Measurements from ENCODE around the gene FUOM.

The FUOM gene

GRCh38 chr10:133318494-133319127 lies 39.2 kb downstream of the FUOM start:
- POLR2A ChIA-PET, result no interaction called here
- DNase-seq (ENCODE audit: extremely low spot score), result peak; percentile 83
- CTCF ChIA-PET, result interaction anchor here (0.8 to 1.6 kb wide), 3 partner anchors 9 to 11 kb away, joined by 5 to 7 read pairs (median 5); no protein-coding TSS in a partner anchor

DNA sequence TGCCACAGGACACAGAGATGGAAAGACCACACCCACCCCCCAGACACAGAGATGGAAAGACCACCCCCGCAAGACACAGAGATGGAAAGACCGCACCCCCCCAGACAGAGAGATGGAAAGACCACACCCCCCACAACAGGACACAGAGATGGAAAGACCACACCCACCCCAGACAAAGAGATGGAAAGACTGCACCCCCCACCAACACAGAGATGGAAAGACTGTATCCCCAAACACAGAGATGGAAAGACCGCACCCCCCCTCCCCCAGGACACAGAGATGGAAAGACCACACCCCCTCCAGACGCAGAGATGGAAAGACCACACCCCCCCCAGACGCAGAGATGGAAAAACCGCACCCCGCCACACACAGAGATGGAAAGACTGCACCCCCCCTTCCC lies 41.1 kb downstream of the FUOM start:
- POLR2A ChIA-PET, result no interaction called here
- no peak for DNase-seq (ENCODE audit: extremely low spot score)
- TF ChIP-seq FOXK2 (IDR thresholded peaks at IDR 0.05) (no peak), ELF4 (IDR thresholded peaks at IDR 0.05) (no peak), FOXM1 (IDR thresholded peaks at IDR 0.05; ENCODE audit: borderline replicate concordance) (no peak), SP1 (IDR thresholded peaks at IDR 0.05) (no peak), NFRKB (IDR thresholded peaks at IDR 0.05) (no peak), L3MBTL2 (conservative IDR thresholded peaks at IDR 0.05) (no peak), ZNF384 (IDR thresholded peaks at IDR 0.05) (no peak)
- CTCF ChIA-PET, result no interaction called here

More at GRCh38 chr10:133318494-133319127, 39.2 kb downstream of the FUOM start:
- TF ChIP-seq ARNT (IDR thresholded peaks at IDR 0.05) (no peak), SP1 (IDR thresholded peaks at IDR 0.05) (no peak), PKNOX1 (IDR thresholded peaks at IDR 0.05) (peak; percentile 76), L3MBTL2 (conservative IDR thresholded peaks at IDR 0.05) (0 out of 2 replicates have a peak, but pooled peaks have one; percentile 10)

DNA sequence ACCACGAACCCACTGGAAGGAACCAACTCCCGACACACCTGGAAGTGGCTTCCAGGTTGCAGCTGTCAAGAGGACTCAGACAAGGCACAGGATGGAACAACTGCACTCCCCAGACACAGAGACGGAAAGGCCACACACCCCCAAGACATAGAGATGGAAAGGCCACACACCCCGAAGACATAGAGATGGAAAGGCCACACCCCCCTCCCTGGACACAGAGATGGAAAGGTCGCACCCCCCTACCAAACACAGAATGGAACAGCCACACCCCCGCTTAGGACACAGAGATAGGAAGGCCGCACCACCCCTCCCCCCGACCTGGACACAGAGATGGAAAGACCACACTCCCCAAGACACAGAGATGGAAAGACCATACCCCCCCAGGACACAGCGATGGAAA lies 41.6 kb downstream of the FUOM start:
- POLR2A ChIA-PET, result interaction anchor here (1.6 kb wide), 1 partner anchor 8 kb away, joined by 5 read pairs; no protein-coding TSS in a partner anchor
- CTCF ChIA-PET, result no interaction called here
- TF ChIP-seq CTBP1 (IDR thresholded peaks at IDR 0.05; ENCODE audit: borderline replicate concordance) (no peak), NFRKB (IDR thresholded peaks at IDR 0.05) (no peak), SP1 (IDR thresholded peaks at IDR 0.05) (no peak), ELF4 (IDR thresholded peaks at IDR 0.05) (no peak), BHLHE40 (IDR thresholded peaks at IDR 0.05; ENCODE audit: borderline replicate concordance) (no peak), FOXA1 (IDR thresholded peaks at IDR 0.05) (no peak), LEF1 (IDR thresholded peaks at IDR 0.05; ENCODE audit: borderline replicate concordance) (no peak), PKNOX1 (IDR thresholded peaks at IDR 0.05) (no peak), TARDBP (IDR thresholded peaks at IDR 0.05) (no peak), SUZ12 (IDR thresholded peaks at IDR 0.05) (no peak), FOXM1 (IDR thresholded peaks at IDR 0.05; ENCODE audit: borderline replicate concordance) (no peak), FOXK2 (IDR thresholded peaks at IDR 0.05) (no peak), HDGF (IDR thresholded peaks at IDR 0.05; ENCODE audit: borderline replicate concordance) (no peak), ARNT (IDR thresholded peaks at IDR 0.05) (no peak), L3MBTL2 (conservative IDR thresholded peaks at IDR 0.05) (no peak), ZNF384 (IDR thresholded peaks at IDR 0.05) (no peak)
- DNase-seq (ENCODE audit: extremely low spot score), result no peak

DNA sequence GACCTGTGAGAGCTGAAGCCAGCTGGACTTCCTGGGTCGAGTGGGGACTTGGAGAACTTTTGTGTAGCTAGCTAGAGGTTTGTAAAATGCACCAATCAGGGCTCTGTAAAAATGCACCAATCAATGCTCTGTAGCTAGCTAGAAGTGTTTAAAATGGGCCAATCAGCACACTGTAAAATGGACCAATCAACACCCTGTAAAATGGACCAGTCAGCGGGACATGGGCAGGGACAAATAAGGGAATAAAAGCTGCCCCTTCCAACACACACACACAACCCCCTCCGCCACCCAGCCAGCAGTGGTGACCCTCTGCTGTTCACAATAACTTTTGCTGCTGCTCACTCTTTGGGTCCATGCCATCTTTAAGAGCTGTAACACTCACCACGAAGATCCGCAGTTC lies 42.0 kb downstream of the FUOM start:
- CTCF ChIA-PET, result interaction anchor here (0.8 kb wide), 1 partner anchor 14 kb away, joined by 4 read pairs; no protein-coding TSS in a partner anchor
- TF ChIP-seq FOXM1 (IDR thresholded peaks at IDR 0.05; ENCODE audit: borderline replicate concordance) (no peak), FOXA1 (IDR thresholded peaks at IDR 0.05) (no peak), SP1 (IDR thresholded peaks at IDR 0.05) (no peak), NFRKB (IDR thresholded peaks at IDR 0.05) (no peak)
- POLR2A ChIA-PET, result interaction anchor here (1.6 kb wide), 1 partner anchor 8 kb away, joined by 5 read pairs; no protein-coding TSS in a partner anchor
- DNase-seq (ENCODE audit: extremely low spot score), result no peak

- CTCF ChIA-PET, result interaction anchor here (0.8 to 1.8 kb wide), 2 partner anchors 14 to 15 kb away, joined by 4 to 7 read pairs; no protein-coding TSS in a partner anchor
- POLR2A ChIA-PET, result interaction anchor here (1.6 kb wide), 1 partner anchor 9 kb away, joined by 5 read pairs; no protein-coding TSS in a partner anchor
- no peak for DNase-seq (ENCODE audit: extremely low spot score)
- TF ChIP-seq ELF4 (IDR thresholded peaks at IDR 0.05), result no peak
- TF ChIP-seq ARNT (IDR thresholded peaks at IDR 0.05), result no peak
- TF ChIP-seq SP1 (IDR thresholded peaks at IDR 0.05), result no peak
- no peak for TF ChIP-seq FOXK2 (IDR thresholded peaks at IDR 0.05)
- no peak for TF ChIP-seq LEF1 (IDR thresholded peaks at IDR 0.05; ENCODE audit: borderline replicate concordance)
- no peak for TF ChIP-seq NFRKB (IDR thresholded peaks at IDR 0.05)
- no peak for TF ChIP-seq FOXM1 (IDR thresholded peaks at IDR 0.05; ENCODE audit: borderline replicate concordance)
Observed at GRCh38 chr10:133314911-133315310, 42.9 kb downstream of the FUOM start.

- no peak for DNase-seq (ENCODE audit: extremely low spot score)
- CTCF ChIA-PET, result interaction anchor here (0.6 to 1.8 kb wide), 2 partner anchors 16 to 35 kb away, joined by 3 to 7 read pairs; no protein-coding TSS in a partner anchor
- POLR2A ChIA-PET, result no interaction called here
- TF ChIP-seq PKNOX1 (IDR thresholded peaks at IDR 0.05) (no peak), SP1 (IDR thresholded peaks at IDR 0.05) (no peak), L3MBTL2 (conservative IDR thresholded peaks at IDR 0.05) (no peak), NFRKB (IDR thresholded peaks at IDR 0.05) (no peak), TARDBP (IDR thresholded peaks at IDR 0.05) (no peak), HDGF (IDR thresholded peaks at IDR 0.05; ENCODE audit: borderline replicate concordance) (no peak), FOXK2 (IDR thresholded peaks at IDR 0.05) (no peak), SUZ12 (IDR thresholded peaks at IDR 0.05) (no peak), CTBP1 (IDR thresholded peaks at IDR 0.05; ENCODE audit: borderline replicate concordance) (no peak), LEF1 (IDR thresholded peaks at IDR 0.05; ENCODE audit: borderline replicate concordance) (no peak), ELF4 (IDR thresholded peaks at IDR 0.05) (no peak), ZNF384 (IDR thresholded peaks at IDR 0.05) (no peak), ARNT (IDR thresholded peaks at IDR 0.05) (no peak), BHLHE40 (IDR thresholded peaks at IDR 0.05; ENCODE audit: borderline replicate concordance) (no peak), FOXM1 (IDR thresholded peaks at IDR 0.05; ENCODE audit: borderline replicate concordance) (no peak), FOXA1 (IDR thresholded peaks at IDR 0.05) (no peak)
Observed at GRCh38 chr10:133313192-133313591, 44.6 kb downstream of the FUOM start.
